ACC112 (cell line): ENCODE data around the gene IDUA.

Source experiments
- H2AFZ ChIP-seq: fragments of 200-600 bp; sonication (generic); one replicate; pipeline ENCODE4 v1.6.0; 2017; ENCODE audit warnings: antibody characterized with exemption, low read length; ENCODE audit not compliant: unreplicated experiment
- H3K27ac ChIP-seq: fragments of 200-600 bp; sonication (generic); 2 replicates; pipeline ENCODE4 v1.5.1; 2014; ENCODE audit warnings: low read depth, mild to moderate bottlenecking, antibody characterized with exemption, low read length, moderate library complexity
- H3K27me3 ChIP-seq: fragments of 200-600 bp; sonication (generic); 2 replicates; pipeline ENCODE4 v1.6.1; 2014; ENCODE audit warnings: mild to moderate bottlenecking, antibody characterized with exemption, low read length, moderate library complexity, mixed read lengths; ENCODE audit not compliant: insufficient read depth
- H3K36me3 ChIP-seq: fragments of 200-600 bp; sonication (generic); 2 replicates; pipeline ENCODE4 v1.6.1; 2016; ENCODE audit warnings: mild to moderate bottlenecking, antibody characterized with exemption, low read length, moderate library complexity, mixed read lengths; ENCODE audit not compliant: insufficient read depth
- H3K4me1 ChIP-seq: fragments of 200-600 bp; sonication (generic); one replicate; pipeline ENCODE4 v1.6.1; 2016; ENCODE audit warnings: low read length, mixed read lengths; ENCODE audit not compliant: insufficient read depth, unreplicated experiment, control insufficient read depth
- H3K4me3 ChIP-seq: fragments of 200-600 bp; sonication (generic); 2 replicates; pipeline ENCODE4 v1.5.1; 2014; ENCODE audit warnings: mild to moderate bottlenecking, low read depth, low read length
- H3K79me2 ChIP-seq: fragments of 200-600 bp; sonication (generic); one replicate; pipeline ENCODE4 v1.6.0; 2016; ENCODE audit warnings: low read length; ENCODE audit not compliant: control insufficient read depth, unreplicated experiment, insufficient read depth

The IDUA gene

GRCh38 chr4:957231-957580 lies 29.6 kb upstream of the IDUA start:
- H2AFZ ChIP-seq: no peak overlapping the region
- no peaks in the 10 kb centered on the region for H3K4me1 ChIP-seq
- H3K36me3 ChIP-seq: peaks cover 2% of the 10 kb centered on the region; the same call in 1 of the 2 replicates
- no peak overlapping the region for H3K27ac ChIP-seq
- H3K27me3 ChIP-seq: no peaks in the 10 kb centered on the region
- no peaks in the 10 kb centered on the region for H3K79me2 ChIP-seq
- H3K4me3 ChIP-seq: no peak overlapping the region

- no peak overlapping the region for H3K4me3 ChIP-seq
- H3K27ac ChIP-seq: no peak overlapping the region
- no peak overlapping the region for H2AFZ ChIP-seq
- H3K27me3 ChIP-seq: no peaks in the 10 kb centered on the region
- H3K79me2 ChIP-seq: no peaks in the 10 kb centered on the region
- H3K4me1 ChIP-seq: no peaks in the 10 kb centered on the region
- peaks cover 2% of the 10 kb centered on the region; the same call in 1 of the 2 replicates for H3K36me3 ChIP-seq
These were observed 29.1 kb upstream of the IDUA start for GRCh38 chr4:957581-958313.

GRCh38 chr4:958314-958665 lies 28.6 kb upstream of the IDUA start:
- no peak overlapping the region for H3K4me3 ChIP-seq
- no peaks in the 10 kb centered on the region for H3K27me3 ChIP-seq
- H2AFZ ChIP-seq: no peak overlapping the region
- H3K36me3 ChIP-seq: peaks cover 2% of the 10 kb centered on the region; the same call in 1 of the 2 replicates
- H3K79me2 ChIP-seq: no peaks in the 10 kb centered on the region
- no peaks in the 10 kb centered on the region for H3K4me1 ChIP-seq
- no peak overlapping the region for H3K27ac ChIP-seq

- Histone ChIP-seq H3K27ac (no peak overlapping the region), H3K4me3 (no peak overlapping the region), H2AFZ (no peak overlapping the region), H3K27me3 (no peaks in the 10 kb centered on the region), H3K4me1 (no peaks in the 10 kb centered on the region), H3K79me2 (no peaks in the 10 kb centered on the region), H3K36me3 (peaks cover 2% of the 10 kb centered on the region; the same call in 1 of the 2 replicates)
These were observed 28.0 kb upstream of the IDUA start for GRCh38 chr4:958696-959337.

GRCh38 chr4:959338-960139 lies 27.3 kb upstream of the IDUA start:
- no peaks in the 10 kb centered on the region for H3K4me1 ChIP-seq
- H3K4me3 ChIP-seq: no peak overlapping the region
- H3K27me3 ChIP-seq: no peaks in the 10 kb centered on the region
- H2AFZ ChIP-seq: no peak overlapping the region
- H3K36me3 ChIP-seq: peaks cover 2% of the 10 kb centered on the region; the same call in 1 of the 2 replicates
- no peak overlapping the region for H3K27ac ChIP-seq
- no peaks in the 10 kb centered on the region for H3K79me2 ChIP-seq

- no peak overlapping the region for H2AFZ ChIP-seq
- peaks cover 2% of the 10 kb centered on the region; the same call in 1 of the 2 replicates for H3K36me3 ChIP-seq
- H3K4me1 ChIP-seq: no peaks in the 10 kb centered on the region
- no peaks in the 10 kb centered on the region for H3K79me2 ChIP-seq
- no peak overlapping the region for H3K4me3 ChIP-seq
- no peaks in the 10 kb centered on the region for H3K27me3 ChIP-seq
- no peak overlapping the region for H3K27ac ChIP-seq
These were observed 26.7 kb upstream of the IDUA start for GRCh38 chr4:960140-960635.

- no peaks in the 10 kb centered on the region for H3K4me1 ChIP-seq
- H2AFZ ChIP-seq: no peak overlapping the region
- no peaks in the 10 kb centered on the region for H3K79me2 ChIP-seq
- H3K36me3 ChIP-seq: peaks cover 2% of the 10 kb centered on the region; the same call in 1 of the 2 replicates
- H3K27ac ChIP-seq: no peak overlapping the region
- no peaks in the 10 kb centered on the region for H3K27me3 ChIP-seq
- no peak overlapping the region for H3K4me3 ChIP-seq
These were observed 26.1 kb upstream of the IDUA start for GRCh38 chr4:960636-961350.

GRCh38 chr4:961351-962230 lies 25.3 kb upstream of the IDUA start:
- no peaks in the 10 kb centered on the region for H3K79me2 ChIP-seq
- H3K4me3 ChIP-seq: no peak overlapping the region
- no peak overlapping the region for H2AFZ ChIP-seq
- H3K27me3 ChIP-seq: no peaks in the 10 kb centered on the region
- H3K27ac ChIP-seq: no peak overlapping the region
- peaks cover 2% of the 10 kb centered on the region; the same call in 1 of the 2 replicates for H3K36me3 ChIP-seq
- H3K4me1 ChIP-seq: no peaks in the 10 kb centered on the region

- Histone ChIP-seq H3K4me1 (no peaks in the 10 kb centered on the region), H3K27me3 (no peaks in the 10 kb centered on the region), H2AFZ (no peak overlapping the region), H3K27ac (no peak overlapping the region), H3K36me3 (peaks cover 2% of the 10 kb centered on the region; the same call in 1 of the 2 replicates), H3K79me2 (no peaks in the 10 kb centered on the region), H3K4me3 (no peak overlapping the region)
These were observed 24.3 kb upstream of the IDUA start for GRCh38 chr4:962231-963208.
